ENCODE data around the gene ZNHIT2. TPM values are rescaled to one million over a fixed set of nuclear protein-coding genes. Genes with fewer than 3 reads are reported as not detected.
A peak's percentile ranks its signal among the peaks of the same experiment; 100 is the strongest.
"Not testable (repeated sequence)": the region's sequence is repeated elsewhere in the genome, so short reads cannot be mapped to it uniquely, and the experiment has no call there.

Gene ZNHIT2
- 10 to 100 TPM in 2 of 4 donors, 1 to 10 TPM in 2; 6.0 to 13.3 (median 9.5) TPM for polyA plus RNA-seq (ENCODE audit: insufficient read length in 4 of 4)

DNA sequence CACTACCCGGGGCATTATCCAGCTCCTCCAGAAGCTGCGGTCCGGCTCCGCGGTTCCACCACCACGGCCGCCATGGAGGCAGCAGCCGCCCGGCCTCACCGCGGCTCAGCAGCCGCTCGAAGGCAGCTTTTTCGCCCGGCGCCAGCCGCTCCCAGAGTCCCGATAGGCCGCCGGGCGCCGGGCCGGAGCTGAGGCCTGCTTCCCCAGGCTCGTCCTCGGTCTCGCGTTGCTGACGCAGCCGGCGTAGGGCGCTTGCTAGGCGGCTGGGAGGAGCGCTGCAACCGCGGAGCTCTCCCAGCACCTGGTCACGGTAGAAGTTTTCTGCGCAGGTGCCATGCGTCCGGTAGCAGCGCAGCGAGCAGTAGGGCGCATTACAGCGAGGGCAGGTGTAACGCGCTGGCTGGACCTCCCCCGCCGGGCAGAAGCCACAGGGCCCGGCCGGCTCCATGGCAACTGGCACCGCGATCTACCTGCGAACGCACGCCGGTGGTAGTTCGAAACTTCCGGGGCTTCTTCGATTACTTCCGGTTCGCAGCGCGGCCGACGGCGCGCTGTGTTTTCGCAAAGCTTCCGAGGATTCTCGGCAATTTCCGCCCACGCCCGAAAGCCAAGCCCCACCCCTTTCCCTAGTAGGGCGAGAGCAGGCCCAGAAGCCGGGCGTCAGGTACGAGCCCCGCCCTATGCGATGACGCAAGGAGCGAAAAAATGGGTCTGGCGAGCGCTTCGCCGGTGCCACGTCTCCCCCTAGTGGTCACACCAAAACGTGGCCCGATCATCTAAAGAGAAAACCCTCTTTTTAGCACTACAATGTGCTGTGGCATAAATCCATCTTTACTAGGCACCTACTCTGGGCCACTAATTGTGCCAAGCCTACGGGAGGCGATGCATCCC, at the start of gene ZNHIT2:
ZNHIT2 (minus strand) TSS at position 496 of the 891 bp plus-strand sequence; CDS start at position 448, 48 bp downstream.
- DNase-seq (ENCODE audit: low read depth in 4 of 4, low spot score in 2 of 4) = peak in 3 of 4 donors; percentile 96 to 98 (median 98)

- DNase-seq (ENCODE audit: low read depth in 4 of 4, low spot score in 2 of 4) = no peak
Observed at GRCh38 chr11:65166893-65167292, 49.4 kb upstream of the ZNHIT2 start.

- peak in 1 of 4 donors; percentile 17 for DNase-seq (ENCODE audit: low read depth in 4 of 4, low spot score in 2 of 4)
Observed at GRCh38 chr11:65165410-65166317, 48.2 kb upstream of the ZNHIT2 start.

DNA sequence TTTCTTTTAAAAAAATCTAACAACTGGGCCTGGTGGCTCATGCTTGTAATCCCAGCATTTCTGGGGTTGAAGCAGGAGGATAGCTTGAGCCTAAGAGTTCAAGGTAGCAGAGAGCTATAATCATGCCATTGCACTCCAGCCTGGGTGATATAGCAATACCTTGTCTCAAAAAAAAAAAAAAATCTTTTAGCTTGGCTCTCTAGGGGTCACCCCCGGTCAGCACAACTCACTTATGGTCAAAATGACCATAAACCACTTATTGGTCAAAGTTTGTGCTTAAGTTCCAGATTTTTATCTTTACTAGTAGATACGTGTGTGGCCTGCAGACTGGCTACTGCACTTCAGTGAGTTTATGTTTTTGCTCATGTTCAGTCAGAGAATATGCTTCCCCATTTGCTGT, 46.2 kb upstream of the ZNHIT2 start:
- no peak for DNase-seq (ENCODE audit: low read depth in 4 of 4, low spot score in 2 of 4)

GRCh38 chr11:65160643-65161042, 43.1 kb upstream of the ZNHIT2 start:
- DNase-seq (ENCODE audit: low read depth in 4 of 4, low spot score in 2 of 4) = no peak

GRCh38 chr11:65159012-65159411, 41.5 kb upstream of the ZNHIT2 start:
- DNase-seq (ENCODE audit: low read depth in 4 of 4, low spot score in 2 of 4) = no peak

DNA sequence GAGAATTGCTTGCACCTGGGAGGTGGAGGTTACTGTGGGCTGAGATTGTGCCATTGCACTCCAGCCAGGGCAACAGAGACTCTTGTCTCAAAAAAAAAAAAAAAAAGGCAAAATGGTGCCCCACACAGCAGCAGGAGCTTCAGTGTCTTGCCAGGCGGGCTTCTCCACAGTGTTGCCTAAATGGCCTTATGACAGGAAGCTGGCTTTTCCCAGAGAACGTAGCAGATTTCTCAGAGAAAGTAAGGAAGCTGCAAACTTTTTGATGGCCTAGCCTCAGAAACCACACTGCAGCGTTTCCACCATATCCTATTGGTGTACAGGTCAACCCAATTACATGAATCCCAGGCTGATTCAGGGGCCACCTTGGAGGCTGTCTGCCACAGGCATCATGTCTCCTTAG, 39.8 kb upstream of the ZNHIT2 start:
- DNase-seq (ENCODE audit: low read depth in 4 of 4, low spot score in 2 of 4) = no peak

- DNase-seq (ENCODE audit: low read depth in 4 of 4, low spot score in 2 of 4) = no peak
Observed at GRCh38 chr11:65156926-65157325, 39.4 kb upstream of the ZNHIT2 start.

GRCh38 chr11:65156256-65156655, 38.8 kb upstream of the ZNHIT2 start:
- DNase-seq (ENCODE audit: low read depth in 4 of 4, low spot score in 2 of 4) = no peak

DNA sequence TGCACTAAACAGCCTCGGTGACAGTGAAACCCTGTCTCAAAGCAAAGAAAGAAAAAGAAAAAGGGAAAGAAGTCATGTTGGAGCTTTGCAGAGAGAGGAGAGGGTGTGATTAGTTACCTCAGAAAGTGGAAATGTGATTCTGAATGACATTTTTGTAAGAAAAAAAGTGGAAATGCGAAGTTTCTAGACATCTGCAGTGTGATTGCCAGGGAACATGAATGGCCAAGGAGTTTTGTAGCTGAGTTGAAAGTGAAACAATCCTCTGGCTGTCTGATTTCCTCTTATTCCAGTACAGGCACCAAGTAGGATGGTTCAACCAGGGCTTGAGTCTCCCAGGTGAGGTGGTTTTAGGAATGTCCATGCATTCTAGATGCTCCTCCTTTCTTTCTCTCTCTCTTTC, 34.6 kb upstream of the ZNHIT2 start:
- no peak for DNase-seq (ENCODE audit: low read depth in 4 of 4, low spot score in 2 of 4)

GRCh38 chr11:65151331-65151899, 33.9 kb upstream of the ZNHIT2 start:
- no peak for DNase-seq (ENCODE audit: low read depth in 4 of 4, low spot score in 2 of 4)

- peak in 1 of 4 donors; percentile 26 for DNase-seq (ENCODE audit: low read depth in 4 of 4, low spot score in 2 of 4)
Observed at GRCh38 chr11:65150509-65151299, 33.2 kb upstream of the ZNHIT2 start.

DNA sequence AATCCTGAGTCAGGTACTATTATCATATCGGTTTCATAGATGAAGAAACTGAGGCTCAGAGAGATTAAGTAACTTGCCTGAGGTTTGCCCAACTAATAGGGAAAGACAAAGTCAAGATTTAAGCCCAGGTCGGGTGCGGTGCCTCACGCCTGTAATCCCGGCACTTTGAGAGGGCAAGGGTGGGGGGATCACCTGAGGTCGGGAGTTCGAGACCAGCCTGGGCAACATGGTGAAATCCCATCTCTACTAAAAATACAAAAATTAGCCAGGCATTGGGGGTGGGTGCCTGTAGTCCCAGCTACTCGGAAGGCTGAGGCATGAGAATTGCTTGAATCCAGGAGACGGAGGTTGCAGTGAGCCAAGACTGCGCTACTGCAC, 32.6 kb upstream of the ZNHIT2 start:
- not testable (repeated sequence) for DNase-seq (ENCODE audit: low read depth in 4 of 4, low spot score in 2 of 4)

GRCh38 chr11:65148657-65149056, 31.2 kb upstream of the ZNHIT2 start:
- no peak for DNase-seq (ENCODE audit: low read depth in 4 of 4, low spot score in 2 of 4)

- DNase-seq (ENCODE audit: low read depth in 4 of 4, low spot score in 2 of 4) = no peak
Observed at GRCh38 chr11:65147352-65148075, 30.0 kb upstream of the ZNHIT2 start.

DNA sequence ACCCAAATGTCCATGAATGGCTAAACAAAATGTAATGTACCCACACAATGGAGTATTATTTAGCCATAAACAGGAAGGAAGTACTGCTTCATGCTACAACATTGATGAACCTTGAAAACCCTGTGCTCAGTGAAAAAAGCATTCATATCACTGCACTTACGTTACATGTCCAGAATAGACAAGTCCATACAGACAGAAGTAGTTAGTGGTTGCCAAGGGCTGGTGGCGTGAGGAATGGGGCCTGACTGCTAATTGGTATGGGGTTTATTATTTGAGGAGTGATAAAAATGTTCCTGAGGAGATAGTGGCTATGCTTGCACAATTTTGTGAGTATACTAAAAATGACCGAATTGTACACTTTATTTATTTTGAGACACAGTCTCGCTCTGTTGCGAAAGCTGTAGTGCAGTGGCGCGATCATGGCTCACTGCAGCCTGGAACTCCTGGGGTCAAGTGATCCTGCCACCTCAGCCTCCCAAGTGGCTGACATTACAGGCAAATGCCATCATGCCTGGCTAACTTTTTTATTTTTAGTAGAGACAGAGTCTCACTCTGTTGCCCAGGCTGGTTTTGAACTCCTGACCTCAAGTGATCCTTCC, 24.5 kb upstream of the ZNHIT2 start:
- no peak for DNase-seq (ENCODE audit: low read depth in 4 of 4, low spot score in 2 of 4)

- no peak for DNase-seq (ENCODE audit: low read depth in 4 of 4, low spot score in 2 of 4)
Observed at GRCh38 chr11:65136515-65137096, 19.1 kb upstream of the ZNHIT2 start.

DNA sequence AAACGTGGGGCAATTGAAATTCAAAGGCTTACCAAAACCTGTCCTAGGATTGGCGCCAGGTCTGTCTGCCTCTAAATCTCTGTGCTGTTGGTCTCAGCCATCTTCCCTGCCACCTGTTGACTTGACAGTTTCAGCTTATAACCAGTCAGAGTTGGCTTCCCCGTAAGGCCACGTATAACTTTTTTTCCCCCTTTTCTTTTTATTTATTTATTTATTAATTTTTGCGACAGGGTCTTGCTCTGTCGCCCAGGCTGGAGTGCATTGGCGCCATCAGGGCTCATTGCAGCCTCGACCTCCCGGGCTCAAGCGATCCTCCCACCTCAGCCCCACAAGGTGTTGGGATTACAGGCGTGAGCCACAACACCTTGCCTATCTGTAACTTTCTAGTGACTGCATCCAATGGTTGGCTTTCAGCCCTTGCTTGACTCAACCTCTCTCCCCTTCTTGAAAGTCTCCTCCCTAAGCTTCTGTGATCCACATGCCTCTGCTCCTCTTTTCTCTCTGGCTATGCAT, 18.2 kb upstream of the ZNHIT2 start:
- DNase-seq (ENCODE audit: low read depth in 4 of 4, low spot score in 2 of 4) = no peak

All from left renal cortex interstitium (tissue), 4 donors.